ENCODE data around the gene PLEKHG4. TPM values are rescaled to one million over a fixed set of nuclear protein-coding genes. Genes with fewer than 3 reads are reported as not detected.

Gene PLEKHG4
- polyA plus RNA-seq, 1 of the 3 experiments (the other 2 are of a cell fraction), result 65.5 TPM

DNA sequence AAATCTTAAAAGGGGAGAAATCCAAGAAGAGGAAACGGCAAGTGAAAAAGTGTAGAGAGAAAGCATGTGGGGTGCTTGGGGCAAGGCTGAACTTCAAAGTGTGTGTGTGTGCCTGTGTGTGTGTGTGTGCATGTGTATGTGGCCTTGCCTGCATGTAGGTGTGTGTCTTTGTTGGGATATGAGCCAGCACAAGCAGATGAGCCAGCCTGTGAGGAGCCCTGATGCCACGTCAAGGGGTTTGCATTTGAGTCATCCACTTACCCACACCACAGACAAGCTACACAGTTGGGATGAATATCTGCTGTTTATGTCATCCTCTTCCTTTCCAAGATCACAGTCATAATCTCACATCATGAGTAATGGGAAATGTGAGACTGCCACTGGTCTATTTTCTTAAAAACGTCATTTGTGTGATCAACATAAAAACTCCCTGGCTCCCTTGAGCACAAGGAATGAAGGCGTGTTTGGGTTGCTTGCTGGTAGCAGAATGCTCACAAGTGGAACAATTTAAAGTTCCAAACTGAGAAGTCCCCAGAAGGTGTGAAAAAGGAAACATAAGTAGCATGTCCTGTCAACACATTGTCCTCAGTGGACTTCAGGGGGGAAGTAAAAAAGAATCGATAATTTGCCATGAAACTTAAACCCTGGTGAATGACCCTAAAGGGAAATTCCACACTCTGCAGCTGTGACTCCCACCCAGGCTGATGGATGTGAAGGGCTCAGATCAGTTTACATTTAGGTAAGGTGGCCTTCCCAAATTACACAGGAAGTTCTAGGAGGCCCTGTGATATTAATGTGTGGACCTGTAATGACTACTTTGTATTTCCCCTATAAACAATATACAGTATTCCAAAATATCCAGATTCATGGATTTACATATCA is 32.5 kb downstream of the PLEKHG4 start:
- ChIA-PET POLR2A (no interaction called here), CTCF (no interaction called here)
- peak overlapping the region; percentile 55 for H3K9ac ChIP-seq
- DNase-seq, result peak; percentile 21
- peaks cover 9% of the 10 kb centered on the region for H3F3A ChIP-seq (replicated peaks; ENCODE audit: insufficient read depth)
- peak overlapping the region; percentile 20; the same call in 1 of the 2 replicates for H3K4me2 ChIP-seq
- peak overlapping the region; percentile 43; the same call in 1 of the 2 replicates for H2AFZ ChIP-seq (ENCODE audit: low read depth)
- H3K4me1 ChIP-seq (ENCODE audit: control insufficient read depth in 1 of 2, insufficient read depth in 2 of 2, low read depth in 1 of 2, low read length in 1 of 2), result peaks cover 0 to 13% of the 10 kb centered on the region in 2 experiments; a peak in 1 of 4 replicates
- H3K4me3 ChIP-seq (ENCODE audit: low read depth in 2 of 2, low read length in 1 of 2), result no peak overlapping the region
- H3K79me2 ChIP-seq (ENCODE audit: insufficient read depth), result no peaks in the 10 kb centered on the region
- H3K27ac ChIP-seq (ENCODE audit: low read depth in 2 of 2, low read length in 1 of 2), result peak overlapping the region in 1 of 2 experiments; percentile 93; a peak in 2 of 4 replicates
- no peaks in the 10 kb centered on the region for H3K9me2 ChIP-seq
- H3K9me3 ChIP-seq, result no peaks in the 10 kb centered on the region
- 27% methylated on average over 5 of the region's 5 CpGs for WGBS (ENCODE audit: low lambda C conversion rate)
- H4K20me1 ChIP-seq (ENCODE audit: insufficient read depth), result no peaks in the 10 kb centered on the region
- H3K27me3 ChIP-seq (ENCODE audit: insufficient read depth), result no peaks in the 10 kb centered on the region
- H3K36me3 ChIP-seq (replicated peaks in 1 of 2; ENCODE audit: control insufficient read depth in 1 of 2, insufficient read depth in 2 of 2, low read length in 1 of 2), result no peaks in the 10 kb centered on the region
- TF ChIP-seq EZH2phosphoT487 (IDR thresholded peaks at IDR 0.05; ENCODE audit: borderline replicate concordance, low read depth) (no peak), MXI1 (IDR thresholded peaks at IDR 0.05; ENCODE audit: low read depth, low read length) (no peak), TEAD4 (IDR thresholded peaks at IDR 0.05; ENCODE audit: borderline replicate concordance, insufficient read depth) (peak; percentile 57; the same call in 1 of the 2 replicates), SMC3 (IDR thresholded peaks at IDR 0.05; ENCODE audit: low read depth, low read length) (no peak), GATA2 (CRISPR knock-in tag; IDR thresholded peaks at IDR 0.05) (no peak), JUND (IDR thresholded peaks at IDR 0.05) (peak; percentile 93), CHD2 (IDR thresholded peaks at IDR 0.05; ENCODE audit: low read length, partially characterized antibody) (no peak), FOXM1 (IDR thresholded peaks at IDR 0.05; ENCODE audit: low read depth) (no peak), SIN3A (IDR thresholded peaks at IDR 0.05; ENCODE audit: borderline replicate concordance, low read depth, low read length) (no peak), MAX (IDR thresholded peaks at IDR 0.05; ENCODE audit: low read depth) (peak; percentile 78), TAF1 (IDR thresholded peaks at IDR 0.05; ENCODE audit: borderline replicate concordance, low read depth, low read length) (no peak), EP300 (IDR thresholded peaks at IDR 0.05; ENCODE audit: borderline replicate concordance in 1 of 2, low read depth in 1 of 2, low read length in 1 of 2) (peak in 1 of 2 experiments; percentile 62; a peak in 1 of 4 replicates), ELF1 (IDR thresholded peaks at IDR 0.05) (no peak), RAD21 (IDR thresholded peaks at IDR 0.05; ENCODE audit: low read length) (no peak), RXRA (IDR thresholded peaks at IDR 0.05; ENCODE audit: borderline replicate concordance, low read depth) (no peak; the same call in 1 of the 2 replicates), POLR2AphosphoS5 (IDR thresholded peaks at IDR 0.05; ENCODE audit: low read depth, low read length) (peak; percentile 50; the same call in 1 of the 2 replicates), MEF2A (IDR thresholded peaks at IDR 0.05; ENCODE audit: borderline replicate concordance, low read depth) (no peak; the same call in 1 of the 2 replicates), FOXJ3 (CRISPR knock-in tag; IDR thresholded peaks at IDR 0.05) (no peak), NFIC (IDR thresholded peaks at IDR 0.05; ENCODE audit: borderline replicate concordance) (peak; percentile 94), RFX5 (IDR thresholded peaks at IDR 0.05; ENCODE audit: low read length) (no peak), YY1 (IDR thresholded peaks at IDR 0.05; ENCODE audit: low read depth) (no peak), USF2 (IDR thresholded peaks at IDR 0.05; ENCODE audit: borderline replicate concordance, low read depth, low read length) (no peak)
- TF ChIP-seq, protein P1, sequence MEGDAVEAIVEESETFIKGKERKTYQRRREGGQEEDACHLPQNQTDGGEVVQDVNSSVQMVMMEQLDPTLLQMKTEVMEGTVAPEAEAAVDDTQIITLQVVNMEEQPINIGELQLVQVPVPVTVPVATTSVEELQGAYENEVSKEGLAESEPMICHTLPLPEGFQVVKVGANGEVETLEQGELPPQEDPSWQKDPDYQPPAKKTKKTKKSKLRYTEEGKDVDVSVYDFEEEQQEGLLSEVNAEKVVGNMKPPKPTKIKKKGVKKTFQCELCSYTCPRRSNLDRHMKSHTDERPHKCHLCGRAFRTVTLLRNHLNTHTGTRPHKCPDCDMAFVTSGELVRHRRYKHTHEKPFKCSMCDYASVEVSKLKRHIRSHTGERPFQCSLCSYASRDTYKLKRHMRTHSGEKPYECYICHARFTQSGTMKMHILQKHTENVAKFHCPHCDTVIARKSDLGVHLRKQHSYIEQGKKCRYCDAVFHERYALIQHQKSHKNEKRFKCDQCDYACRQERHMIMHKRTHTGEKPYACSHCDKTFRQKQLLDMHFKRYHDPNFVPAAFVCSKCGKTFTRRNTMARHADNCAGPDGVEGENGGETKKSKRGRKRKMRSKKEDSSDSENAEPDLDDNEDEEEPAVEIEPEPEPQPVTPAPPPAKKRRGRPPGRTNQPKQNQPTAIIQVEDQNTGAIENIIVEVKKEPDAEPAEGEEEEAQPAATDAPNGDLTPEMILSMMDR (IDR thresholded peaks at IDR 0.05), result no peak
- TF ChIP-seq, protein P2, sequence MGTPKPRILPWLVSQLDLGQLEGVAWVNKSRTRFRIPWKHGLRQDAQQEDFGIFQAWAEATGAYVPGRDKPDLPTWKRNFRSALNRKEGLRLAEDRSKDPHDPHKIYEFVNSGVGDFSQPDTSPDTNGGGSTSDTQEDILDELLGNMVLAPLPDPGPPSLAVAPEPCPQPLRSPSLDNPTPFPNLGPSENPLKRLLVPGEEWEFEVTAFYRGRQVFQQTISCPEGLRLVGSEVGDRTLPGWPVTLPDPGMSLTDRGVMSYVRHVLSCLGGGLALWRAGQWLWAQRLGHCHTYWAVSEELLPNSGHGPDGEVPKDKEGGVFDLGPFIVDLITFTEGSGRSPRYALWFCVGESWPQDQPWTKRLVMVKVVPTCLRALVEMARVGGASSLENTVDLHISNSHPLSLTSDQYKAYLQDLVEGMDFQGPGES (IDR thresholded peaks at IDR 0.05; ENCODE audit: low read depth, low read length), result no peak
- TF ChIP-seq, protein P3, sequence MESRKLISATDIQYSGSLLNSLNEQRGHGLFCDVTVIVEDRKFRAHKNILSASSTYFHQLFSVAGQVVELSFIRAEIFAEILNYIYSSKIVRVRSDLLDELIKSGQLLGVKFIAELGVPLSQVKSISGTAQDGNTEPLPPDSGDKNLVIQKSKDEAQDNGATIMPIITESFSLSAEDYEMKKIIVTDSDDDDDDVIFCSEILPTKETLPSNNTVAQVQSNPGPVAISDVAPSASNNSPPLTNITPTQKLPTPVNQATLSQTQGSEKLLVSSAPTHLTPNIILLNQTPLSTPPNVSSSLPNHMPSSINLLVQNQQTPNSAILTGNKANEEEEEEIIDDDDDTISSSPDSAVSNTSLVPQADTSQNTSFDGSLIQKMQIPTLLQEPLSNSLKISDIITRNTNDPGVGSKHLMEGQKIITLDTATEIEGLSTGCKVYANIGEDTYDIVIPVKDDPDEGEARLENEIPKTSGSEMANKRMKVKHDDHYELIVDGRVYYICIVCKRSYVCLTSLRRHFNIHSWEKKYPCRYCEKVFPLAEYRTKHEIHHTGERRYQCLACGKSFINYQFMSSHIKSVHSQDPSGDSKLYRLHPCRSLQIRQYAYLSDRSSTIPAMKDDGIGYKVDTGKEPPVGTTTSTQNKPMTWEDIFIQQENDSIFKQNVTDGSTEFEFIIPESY (IDR thresholded peaks at IDR 0.05; ENCODE audit: borderline replicate concordance, low read depth), result 0 out of 2 replicates have a peak, but pooled peaks have one; percentile 46

All from SK-N-SH (cell line).